T1000 (cell line): ENCODE measurements around the gene LRP1.

Source experiments
- DNase-seq: peaks from one replicate; lab custom pipeline; 2025; ENCODE audit warnings: mixed read lengths; lab: John Stamatoyannopoulos, UW

The LRP1 gene

DNA sequence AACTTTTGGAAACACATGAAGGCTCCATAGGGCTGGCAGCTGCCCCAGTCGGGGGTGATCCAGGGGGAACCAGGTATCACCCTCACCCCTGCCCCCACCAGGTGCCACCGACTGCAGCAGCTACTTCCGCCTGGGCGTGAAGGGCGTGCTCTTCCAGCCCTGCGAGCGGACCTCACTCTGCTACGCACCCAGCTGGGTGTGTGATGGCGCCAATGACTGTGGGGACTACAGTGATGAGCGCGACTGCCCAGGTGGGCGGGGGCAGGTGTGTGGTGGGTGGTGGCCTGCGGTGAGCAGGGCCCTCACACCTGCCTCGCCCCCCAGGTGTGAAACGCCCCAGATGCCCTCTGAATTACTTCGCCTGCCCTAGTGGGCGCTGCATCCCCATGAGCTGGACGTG, 66.0 kb downstream of the LRP1 start:
- DNase-seq: no peak

DNA sequence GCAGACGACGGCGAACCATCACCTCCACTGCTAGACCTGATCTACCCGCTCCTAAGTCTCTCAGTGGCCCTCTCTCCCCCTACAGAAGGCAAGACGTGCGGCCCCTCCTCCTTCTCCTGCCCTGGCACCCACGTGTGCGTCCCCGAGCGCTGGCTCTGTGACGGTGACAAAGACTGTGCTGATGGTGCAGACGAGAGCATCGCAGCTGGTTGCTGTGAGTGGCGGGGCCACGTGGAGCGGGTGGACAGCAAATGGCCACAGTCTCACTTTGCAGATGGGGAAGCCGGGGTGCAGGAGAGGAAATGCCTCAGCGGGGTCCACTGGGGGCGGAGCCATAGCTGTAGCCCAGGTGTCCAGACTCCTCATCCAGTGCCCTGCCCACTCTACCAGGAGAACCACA, 66.9 kb downstream of the LRP1 start:
- DNase-seq: no peak

DNA sequence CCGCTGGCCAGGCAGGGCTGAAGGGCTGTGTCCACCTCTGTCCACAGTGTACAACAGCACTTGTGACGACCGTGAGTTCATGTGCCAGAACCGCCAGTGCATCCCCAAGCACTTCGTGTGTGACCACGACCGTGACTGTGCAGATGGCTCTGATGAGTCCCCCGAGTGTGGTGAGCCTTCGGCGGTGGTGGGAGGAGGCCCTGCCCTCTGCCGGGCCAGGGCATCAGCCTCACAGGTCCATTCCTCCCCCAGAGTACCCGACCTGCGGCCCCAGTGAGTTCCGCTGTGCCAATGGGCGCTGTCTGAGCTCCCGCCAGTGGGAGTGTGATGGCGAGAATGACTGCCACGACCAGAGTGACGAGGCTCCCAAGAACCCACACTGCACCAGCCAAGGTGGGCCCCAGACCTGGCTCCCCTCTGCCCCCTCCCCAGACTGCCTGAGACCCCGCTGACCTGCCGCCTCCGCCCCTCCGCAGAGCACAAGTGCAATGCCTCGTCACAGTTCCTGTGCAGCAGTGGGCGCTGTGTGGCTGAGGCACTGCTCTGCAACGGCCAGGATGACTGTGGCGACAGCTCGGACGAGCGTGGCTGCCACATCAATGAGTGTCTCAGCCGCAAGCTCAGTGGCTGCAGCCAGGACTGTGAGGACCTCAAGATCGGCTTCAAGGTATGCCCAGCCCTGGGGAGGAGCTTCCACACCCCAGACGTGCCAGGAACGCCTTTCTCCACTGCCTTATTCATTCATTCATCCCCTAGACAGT, 67.5 kb downstream of the LRP1 start:
- DNase-seq: no peak

DNA sequence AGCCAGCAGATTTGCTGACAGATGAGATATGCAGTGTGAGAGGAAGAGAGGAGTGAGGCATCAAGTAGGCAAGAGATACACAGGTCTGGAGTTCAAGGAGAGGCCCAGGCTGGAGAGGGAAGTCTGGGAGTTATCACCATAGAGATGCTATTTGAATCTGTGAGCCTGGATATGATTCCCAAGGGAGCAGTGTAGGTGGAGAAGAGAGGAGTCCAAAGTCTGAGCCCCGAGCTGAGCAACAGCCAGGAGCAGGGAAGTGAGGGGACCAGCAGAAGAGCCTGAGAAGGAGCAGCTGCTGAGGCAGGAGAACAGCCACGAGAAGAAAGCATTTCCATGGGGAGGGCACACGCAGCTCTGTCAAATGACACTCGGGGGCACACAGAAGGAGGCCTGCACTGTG, 68.2 kb downstream of the LRP1 start:
- no peak for DNase-seq

DNA sequence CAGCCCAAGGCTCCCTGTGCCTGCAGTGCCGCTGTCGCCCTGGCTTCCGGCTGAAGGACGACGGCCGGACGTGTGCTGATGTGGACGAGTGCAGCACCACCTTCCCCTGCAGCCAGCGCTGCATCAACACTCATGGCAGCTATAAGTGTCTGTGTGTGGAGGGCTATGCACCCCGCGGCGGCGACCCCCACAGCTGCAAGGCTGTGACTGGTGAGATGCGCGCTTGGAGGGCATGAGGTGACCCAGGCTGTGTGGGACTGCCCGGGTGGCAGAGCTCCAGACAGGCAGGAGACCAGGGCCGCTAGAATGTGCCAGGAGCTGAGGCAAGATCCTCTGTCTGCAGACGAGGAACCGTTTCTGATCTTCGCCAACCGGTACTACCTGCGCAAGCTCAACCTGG, 68.7 kb downstream of the LRP1 start:
- DNase-seq: no peak

DNA sequence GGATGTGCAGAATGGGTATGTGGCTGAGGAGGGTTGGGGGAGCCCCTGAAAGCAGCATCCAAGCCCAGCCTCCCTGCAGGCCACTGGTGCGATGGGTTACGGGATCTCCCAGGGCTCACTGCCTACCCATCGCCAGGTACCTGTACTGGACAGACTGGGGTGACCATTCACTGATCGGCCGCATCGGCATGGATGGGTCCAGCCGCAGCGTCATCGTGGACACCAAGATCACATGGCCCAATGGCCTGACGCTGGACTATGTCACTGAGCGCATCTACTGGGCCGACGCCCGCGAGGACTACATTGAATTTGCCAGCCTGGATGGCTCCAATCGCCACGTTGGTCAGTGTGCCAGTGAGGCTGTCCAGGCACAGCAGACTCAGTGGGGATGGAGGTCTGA, 70.0 kb downstream of the LRP1 start:
- DNase-seq: no peak

DNA sequence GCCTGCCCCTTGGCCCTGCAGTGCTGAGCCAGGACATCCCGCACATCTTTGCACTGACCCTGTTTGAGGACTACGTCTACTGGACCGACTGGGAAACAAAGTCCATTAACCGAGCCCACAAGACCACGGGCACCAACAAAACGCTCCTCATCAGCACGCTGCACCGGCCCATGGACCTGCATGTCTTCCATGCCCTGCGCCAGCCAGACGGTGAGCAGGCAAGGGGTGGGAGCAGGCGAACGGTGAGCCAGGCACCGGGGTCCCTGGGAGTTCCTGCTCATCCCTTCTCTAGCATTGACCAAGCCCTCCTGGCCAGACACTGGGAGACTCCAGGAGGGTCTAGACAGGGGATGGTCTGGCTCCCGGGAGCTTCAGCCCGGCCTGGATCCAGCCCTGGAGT, 70.9 kb downstream of the LRP1 start:
- DNase-seq: no peak

DNA sequence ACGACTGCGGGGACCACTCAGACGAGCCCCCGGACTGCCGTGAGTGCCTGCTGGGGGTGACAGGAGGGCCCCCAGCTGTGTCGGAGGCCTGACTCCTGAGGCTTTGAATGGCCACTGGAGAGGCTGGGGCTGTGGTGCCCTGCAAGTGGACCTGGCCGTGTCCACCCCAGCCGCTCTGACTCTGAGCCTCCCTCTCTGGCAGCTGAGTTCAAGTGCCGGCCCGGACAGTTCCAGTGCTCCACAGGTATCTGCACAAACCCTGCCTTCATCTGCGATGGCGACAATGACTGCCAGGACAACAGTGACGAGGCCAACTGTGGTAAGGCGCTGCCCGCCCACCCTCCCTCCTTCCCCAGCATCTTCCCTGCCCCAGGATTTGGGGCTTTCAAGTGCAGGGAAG, 72.2 kb downstream of the LRP1 start:
- DNase-seq: no peak

DNA sequence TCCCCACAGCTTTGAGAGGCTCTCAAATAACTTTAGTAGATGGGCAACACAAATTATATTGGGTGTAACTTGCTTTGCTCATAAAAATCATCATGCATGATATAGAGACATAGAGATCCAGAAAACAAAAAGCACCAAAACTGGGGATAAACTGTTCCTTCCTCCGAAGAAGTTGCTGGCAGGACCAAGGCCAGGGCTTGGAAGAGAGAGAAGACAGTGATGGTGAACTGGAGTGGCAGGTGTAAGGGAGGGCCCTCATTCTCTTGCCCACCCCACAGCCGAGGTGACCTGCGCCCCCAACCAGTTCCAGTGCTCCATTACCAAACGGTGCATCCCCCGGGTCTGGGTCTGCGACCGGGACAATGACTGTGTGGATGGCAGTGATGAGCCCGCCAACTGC, 72.9 kb downstream of the LRP1 start:
- no peak for DNase-seq

DNA sequence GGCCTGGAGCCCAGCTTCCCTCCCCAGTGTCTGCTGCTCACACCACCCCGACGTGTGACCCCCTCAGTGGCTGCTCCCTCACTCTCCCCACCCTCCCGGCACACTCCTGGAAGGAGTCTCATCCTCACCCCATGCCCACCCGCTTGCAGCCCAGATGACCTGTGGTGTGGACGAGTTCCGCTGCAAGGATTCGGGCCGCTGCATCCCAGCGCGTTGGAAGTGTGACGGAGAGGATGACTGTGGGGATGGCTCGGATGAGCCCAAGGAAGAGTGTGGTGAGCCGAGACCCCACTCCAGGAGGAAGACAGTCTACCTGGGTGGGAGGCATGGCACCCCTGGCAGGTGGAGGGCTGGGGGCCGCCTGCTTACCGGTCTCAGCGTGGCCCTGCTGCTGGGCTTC, 73.3 kb downstream of the LRP1 start:
- no peak for DNase-seq

DNA sequence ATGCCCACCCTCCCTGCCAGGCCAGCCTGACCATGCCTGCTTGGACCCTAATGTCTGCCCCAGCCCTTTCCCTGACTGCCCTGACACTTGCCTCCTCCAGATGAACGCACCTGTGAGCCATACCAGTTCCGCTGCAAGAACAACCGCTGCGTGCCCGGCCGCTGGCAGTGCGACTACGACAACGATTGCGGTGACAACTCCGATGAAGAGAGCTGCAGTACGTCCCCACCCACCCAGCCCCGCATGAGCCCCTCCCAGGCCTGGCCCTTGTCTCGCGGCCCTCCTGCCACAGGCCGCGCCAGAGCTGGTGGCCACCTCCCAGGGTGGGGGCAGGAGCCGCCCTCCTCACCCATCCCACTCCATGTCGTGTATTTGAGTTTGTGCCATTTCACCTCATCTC, 74.0 kb downstream of the LRP1 start:
- DNase-seq: no peak

DNA sequence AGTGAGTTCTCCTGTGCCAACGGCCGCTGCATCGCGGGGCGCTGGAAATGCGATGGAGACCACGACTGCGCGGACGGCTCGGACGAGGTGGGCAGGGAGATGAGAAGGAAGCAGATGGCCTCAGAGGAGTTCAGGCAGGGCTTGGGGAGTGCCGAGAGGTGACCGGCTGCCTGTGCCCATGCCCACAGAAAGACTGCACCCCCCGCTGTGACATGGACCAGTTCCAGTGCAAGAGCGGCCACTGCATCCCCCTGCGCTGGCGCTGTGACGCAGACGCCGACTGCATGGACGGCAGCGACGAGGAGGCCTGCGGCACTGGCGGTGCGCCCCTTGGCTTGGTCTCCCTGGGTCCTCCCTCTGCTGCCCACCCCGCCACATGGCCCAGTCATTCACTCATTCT, 74.9 kb downstream of the LRP1 start:
- DNase-seq: no peak

DNA sequence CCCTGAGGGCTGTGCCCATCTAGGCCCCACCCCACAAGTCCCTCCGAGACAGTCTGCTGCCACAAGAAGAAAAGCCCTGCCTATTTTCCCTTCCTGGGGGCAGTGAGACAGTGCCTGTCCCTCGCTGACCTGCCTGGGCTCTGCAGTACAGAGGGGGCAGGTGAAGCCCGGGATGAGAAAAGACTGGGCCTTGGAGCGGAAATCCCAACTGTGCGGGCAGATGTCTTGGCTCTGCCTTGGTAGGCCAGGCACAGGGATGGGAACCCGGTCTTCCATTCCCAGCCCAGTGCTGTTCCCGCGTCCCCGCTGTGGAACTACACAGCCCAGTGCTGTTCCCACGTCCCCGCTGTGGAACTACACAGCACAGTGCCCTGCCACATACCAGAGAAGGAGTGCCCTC, 75.5 kb downstream of the LRP1 start:
- no peak for DNase-seq

DNA sequence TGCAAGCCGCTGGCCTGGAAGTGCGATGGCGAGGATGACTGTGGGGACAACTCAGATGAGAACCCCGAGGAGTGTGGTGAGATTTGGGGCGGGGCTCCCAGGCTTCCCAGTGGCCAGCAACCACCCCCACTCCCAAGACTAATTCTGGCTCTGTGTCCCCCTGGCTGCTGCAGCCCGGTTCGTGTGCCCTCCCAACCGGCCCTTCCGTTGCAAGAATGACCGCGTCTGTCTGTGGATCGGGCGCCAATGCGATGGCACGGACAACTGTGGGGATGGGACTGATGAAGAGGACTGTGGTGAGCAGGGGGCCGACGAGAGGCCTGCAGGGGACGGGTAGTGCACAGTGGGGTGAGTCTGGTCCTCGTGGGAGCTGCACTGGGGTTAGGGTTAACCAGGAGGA, 76.2 kb downstream of the LRP1 start:
- DNase-seq: no peak

DNA sequence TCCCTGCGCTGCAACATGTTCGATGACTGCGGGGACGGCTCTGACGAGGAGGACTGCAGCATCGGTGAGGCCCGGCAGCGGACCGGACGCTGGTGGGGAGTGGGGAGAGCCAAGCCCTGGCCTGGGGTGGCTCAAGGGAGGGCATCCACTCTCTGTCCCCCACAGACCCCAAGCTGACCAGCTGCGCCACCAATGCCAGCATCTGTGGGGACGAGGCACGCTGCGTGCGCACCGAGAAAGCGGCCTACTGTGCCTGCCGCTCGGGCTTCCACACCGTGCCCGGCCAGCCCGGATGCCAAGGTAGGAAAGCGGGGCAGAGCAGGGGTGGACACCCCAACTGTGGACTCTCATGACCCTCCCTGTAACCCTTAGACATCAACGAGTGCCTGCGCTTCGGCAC, 76.9 kb downstream of the LRP1 start:
- no peak for DNase-seq

DNA sequence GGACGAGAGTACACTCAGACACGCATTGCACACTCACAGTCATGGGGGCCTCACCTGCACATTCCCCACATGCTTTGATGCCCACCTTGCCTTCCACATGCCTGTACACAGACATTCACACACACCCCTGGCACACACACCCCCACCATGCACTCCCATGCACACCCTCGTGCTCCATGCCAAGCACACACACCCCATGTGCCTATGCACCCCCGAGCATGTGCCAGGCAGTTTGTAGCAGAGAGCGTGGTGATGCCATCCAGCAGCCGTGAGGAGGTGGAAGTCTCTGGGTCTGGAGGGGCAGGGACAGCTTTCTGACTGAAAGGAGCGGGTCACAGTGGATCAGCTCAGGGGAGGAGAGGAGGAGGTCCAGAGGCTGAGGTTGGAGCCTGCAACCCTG, 77.6 kb downstream of the LRP1 start:
- no peak for DNase-seq

DNA sequence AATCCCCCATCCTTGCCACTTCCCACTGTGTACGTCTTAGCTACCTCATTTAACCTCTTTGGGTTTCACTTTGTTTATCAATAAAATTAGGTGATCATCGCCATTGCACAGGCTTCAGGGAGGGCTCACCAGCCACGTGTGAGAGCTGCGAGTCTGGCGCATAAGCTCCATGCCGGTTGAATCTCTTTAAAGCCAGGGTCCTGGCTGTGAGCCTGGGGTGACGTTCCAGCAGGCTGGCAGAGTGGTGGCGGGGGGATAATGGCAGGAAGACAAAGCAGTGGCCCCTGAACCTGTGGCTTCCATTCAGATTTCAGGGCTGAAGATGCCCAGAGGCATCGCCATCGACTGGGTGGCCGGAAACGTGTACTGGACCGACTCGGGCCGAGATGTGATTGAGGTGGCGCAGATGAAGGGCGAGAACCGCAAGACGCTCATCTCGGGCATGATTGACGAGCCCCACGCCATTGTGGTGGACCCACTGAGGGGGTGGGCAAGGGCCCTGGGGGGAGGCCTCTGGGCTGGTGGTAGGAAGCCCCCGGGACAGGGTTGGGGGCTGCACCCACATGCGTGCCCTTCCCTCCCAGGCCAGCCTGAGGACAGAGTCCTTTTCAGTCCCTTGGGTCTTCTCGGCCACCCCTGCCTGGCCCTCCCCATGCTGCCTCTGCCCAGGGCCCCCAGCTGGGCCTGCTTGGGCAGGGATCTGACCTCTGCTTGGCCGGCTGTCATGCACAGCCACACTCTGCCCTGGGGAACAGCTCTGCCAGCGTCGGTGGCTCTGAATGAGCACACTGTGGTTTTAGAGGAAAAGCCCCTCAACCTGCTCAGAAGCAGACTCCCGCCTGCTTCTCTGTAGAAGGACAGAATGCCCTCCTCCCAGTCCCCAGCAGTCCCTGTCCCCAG, 79.7 kb downstream of the LRP1 start:
- no peak for DNase-seq

DNA sequence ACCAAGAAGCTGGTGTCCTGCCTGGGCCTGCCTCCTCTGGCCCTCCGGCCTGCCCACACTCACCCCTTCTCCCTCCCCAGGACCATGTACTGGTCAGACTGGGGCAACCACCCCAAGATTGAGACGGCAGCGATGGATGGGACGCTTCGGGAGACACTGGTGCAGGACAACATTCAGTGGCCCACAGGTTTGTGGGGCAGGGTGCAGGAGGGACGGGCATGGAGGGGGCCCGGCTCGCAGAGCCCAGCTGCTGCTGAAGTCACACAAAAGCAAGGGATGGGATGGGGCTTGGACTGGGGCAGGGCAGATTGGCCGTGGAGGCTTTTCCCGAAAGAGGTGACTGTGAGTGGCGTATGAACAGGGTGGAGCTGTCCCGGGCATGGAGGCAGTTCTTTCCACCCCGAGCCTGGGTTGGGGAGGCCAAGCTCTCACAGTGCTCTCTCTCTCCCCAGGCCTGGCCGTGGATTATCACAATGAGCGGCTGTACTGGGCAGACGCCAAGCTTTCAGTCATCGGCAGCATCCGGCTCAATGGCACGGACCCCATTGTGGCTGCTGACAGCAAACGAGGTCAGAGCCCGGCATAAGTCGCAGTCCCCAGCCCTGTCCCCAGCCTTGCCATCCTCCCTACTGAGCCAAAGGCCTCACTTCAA, 80.5 kb downstream of the LRP1 start:
- no peak for DNase-seq

DNA sequence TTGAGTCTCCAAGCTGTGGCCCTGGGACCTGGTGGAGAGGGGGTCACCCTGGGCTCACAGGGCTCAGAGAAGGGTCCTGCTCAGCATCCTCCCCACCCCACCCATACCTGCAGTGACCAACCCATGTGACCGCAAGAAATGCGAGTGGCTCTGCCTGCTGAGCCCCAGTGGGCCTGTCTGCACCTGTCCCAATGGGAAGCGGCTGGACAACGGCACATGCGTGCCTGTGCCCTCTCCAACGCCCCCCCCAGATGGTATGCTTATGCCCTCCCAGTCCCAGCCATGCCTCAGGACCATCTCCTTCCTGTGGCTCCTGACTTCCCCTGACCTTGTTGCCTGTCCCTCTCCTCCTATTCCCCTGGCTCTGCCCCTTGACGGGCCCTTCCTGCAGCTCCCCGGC, 81.6 kb downstream of the LRP1 start:
- no peak for DNase-seq

DNA sequence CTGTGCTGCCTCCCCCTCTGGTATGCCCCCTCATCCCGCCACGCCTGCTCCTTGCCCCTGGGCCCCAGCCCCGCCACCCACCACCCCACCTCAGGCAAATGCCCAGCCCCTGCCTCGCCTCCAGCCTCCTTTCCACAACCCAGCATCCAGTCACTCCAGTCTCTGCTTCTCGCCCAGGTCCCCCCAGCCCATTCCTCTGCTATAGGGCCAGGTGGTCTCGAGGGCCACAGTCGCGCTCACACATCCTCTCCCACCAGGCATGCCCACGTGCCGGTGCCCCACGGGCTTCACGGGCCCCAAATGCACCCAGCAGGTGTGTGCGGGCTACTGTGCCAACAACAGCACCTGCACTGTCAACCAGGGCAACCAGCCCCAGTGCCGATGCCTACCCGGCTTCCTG, 82.2 kb downstream of the LRP1 start:
- DNase-seq: no peak

DNA sequence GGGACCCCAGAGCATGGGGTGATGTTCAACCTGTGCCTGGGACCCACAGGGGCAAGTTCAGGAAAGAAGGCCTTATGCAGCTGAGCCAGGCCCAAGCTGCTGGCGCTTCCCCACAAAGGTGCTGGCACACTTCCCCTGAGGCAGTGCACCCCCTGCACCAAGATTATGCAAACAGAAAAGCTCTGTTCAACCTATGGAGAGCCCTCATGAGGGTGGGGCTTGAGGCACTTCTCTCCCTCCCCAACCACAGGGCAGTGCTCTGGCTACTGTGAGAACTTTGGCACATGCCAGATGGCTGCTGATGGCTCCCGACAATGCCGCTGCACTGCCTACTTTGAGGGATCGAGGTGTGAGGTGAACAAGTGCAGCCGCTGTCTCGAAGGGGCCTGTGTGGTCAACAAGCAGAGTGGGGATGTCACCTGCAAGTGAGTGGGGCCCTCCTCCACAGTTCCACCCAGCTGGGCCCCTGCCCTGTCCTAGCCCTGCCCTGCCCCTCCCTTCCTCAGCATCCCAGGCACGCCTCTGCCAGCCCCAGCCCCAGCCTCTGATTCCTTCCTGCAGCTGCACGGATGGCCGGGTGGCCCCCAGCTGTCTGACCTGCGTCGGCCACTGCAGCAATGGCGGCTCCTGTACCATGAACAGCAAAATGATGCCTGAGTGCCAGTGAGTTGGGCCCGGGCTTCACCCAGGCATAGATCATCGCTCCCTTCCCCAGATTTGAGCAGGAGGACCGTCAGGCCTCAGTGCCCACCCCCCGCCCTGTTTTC, 82.8 kb downstream of the LRP1 start:
- DNase-seq: no peak
